GM19395 (cell line): ENCODE data around the gene MAP3K21.

Experiments used
- ATAC-seq: cut with Tn5 transposase; IDR thresholded peaks from one replicate; pipeline ENCODE4 v1.9.1; 2021; ENCODE audit warnings: mild to moderate bottlenecking, moderate library complexity; ENCODE audit not compliant: unreplicated experiment

The MAP3K21 gene

DNA sequence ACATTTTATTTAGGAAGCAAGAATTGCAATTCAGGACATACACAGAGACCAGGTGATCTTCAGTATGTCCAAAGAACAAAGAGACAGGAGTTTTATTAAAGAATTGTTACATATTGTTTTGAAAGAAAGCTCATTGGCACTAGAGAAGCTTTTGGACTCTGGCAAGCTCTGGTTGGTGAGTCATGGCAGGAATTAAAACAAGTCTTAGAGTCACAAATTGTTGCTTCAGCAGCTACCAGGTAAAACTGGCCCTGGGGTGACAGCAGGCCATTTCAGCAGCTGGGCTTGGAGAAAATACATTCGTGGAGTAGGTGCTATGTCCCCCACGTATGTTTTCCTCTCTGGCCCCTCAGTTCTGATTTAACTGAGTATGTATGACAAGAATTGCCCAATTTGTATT lies 58.8 kb downstream of the MAP3K21 start:
- no peak for ATAC-seq

DNA sequence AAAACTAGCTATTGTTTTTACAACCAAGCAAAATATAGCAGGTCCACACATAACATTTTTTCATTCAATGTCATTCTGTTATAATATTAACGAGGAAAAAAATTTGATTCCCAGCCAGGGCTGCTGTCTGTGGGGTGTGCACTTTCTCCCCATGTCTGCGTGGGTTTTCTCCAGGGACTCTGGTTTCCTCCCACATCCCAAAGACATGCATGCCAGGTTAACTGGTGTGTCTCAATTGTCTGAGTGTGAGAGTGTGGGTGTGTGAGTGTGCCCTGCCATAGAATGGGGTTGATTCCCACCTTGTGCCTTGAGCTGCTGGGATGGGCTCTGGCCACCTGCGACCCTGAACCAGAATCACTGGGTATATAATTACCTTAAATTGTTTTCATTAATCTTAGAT lies 60.1 kb downstream of the MAP3K21 start:
- ATAC-seq, result no peak

DNA sequence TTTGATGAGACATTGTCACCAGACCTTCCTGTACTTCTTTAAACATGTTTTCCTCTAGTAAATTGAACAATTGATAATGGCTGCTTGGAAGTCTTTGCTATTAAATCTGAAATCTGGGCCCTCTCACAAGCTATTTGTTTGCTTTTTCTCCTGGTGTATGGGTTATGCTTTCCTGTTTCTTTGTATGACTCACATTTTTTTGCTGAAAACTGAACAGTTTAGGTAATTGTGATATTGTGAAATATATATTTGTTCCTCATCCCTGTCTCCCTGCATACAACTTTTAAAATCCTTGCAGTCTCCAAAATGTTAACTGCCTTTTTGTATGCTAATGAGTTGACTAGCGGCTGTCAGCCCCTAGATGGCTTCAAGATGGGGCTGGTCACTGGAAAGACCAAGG lies 61.6 kb downstream of the MAP3K21 start:
- ATAC-seq, result no peak

DNA sequence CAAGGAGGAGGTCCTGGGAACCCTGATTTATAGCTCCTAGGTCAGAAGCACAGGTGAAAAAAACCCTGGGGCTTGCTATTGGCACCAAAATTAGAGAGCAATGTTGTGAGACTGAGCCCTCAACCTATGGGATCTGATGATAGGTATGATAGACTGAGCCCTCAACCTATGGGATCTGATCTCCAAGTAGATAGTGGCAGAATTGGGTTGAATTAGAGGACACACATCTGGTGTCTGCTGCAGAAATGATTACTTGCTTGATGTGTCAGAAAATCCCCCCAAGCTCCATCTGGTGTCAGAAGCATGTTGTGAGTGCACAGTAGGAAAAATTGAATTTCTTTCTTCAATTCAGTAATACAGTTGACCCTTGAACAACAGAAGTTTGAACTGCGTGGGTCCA lies 62.4 kb downstream of the MAP3K21 start:
- no peak for ATAC-seq

DNA sequence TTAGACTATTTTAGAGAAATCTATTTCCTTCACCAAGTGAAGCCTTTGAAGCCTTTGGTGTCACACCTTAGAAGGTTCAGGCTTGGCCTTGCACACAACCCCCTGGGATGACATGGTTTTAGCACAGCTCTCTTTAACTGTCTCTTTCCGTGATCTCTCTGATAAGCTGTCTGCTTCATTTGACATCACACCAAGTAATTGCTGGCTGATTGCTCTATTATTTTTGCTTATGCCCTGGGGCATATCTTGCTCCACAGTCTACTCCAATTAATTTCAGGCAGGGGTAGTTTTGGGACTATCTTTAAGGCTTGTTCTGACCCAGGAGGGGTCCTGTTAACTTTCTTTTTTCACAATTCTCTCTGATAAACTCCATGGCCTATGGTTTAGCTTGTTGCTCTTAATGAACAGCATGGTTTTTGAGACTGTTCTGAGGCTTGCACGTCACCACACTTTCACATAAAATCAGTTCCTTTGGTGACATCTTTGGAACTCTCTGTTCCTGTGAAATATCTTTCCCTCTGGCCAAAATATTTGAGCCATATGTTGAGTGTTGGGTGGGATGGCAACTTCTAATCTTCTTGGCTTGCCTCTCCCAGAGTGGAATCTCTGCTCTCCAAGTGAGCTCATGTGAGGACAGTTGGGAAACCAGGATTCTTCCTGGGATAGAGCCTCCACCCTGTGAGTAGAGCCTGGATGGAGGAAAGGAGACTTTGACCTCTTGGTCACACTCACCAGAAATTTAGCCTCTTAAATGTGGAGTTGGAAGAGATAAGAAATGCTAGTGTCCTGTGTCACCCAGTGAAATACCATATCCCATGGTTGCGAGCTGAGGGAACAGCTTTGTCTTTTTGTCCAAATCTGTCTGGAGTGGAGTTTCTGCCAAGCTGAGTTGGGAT lies 63.6 kb downstream of the MAP3K21 start:
- ATAC-seq, result no peak

DNA sequence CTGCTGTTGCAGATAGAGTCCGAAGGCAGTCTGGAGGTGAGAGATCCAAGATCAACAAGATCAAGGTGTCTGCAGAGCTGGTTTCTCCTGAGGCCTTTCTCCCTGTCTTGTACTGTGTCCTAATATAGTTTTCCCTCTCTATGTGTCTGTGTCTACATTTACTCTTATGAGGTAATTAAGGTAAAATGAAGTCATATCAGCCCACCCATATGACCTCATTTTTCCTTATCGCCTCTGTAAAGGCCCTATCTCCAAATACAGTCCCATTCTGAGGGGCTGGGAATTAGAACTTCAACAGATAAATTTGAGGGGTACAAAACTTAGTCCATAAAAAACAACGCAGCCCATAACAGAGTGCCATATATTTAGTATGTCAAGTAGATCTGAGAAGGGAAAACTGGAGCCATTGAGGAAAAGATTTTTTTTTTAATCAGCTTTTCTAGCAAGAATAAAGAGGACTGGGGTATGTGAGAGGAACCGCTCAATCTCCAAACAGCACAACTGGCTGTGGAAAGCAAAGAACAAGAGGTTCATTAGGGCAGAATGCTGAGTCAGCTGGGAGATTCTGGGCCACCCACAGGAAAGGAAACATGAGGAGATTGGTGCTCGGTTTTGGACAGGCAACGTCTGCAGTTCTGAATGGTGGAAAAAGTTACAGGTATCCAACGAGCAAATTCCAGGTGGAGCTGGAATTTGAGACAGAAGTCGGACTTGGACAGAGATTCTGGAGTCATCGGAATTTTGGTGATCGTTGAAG lies 65.7 kb downstream of the MAP3K21 start:
- ATAC-seq, result no peak

DNA sequence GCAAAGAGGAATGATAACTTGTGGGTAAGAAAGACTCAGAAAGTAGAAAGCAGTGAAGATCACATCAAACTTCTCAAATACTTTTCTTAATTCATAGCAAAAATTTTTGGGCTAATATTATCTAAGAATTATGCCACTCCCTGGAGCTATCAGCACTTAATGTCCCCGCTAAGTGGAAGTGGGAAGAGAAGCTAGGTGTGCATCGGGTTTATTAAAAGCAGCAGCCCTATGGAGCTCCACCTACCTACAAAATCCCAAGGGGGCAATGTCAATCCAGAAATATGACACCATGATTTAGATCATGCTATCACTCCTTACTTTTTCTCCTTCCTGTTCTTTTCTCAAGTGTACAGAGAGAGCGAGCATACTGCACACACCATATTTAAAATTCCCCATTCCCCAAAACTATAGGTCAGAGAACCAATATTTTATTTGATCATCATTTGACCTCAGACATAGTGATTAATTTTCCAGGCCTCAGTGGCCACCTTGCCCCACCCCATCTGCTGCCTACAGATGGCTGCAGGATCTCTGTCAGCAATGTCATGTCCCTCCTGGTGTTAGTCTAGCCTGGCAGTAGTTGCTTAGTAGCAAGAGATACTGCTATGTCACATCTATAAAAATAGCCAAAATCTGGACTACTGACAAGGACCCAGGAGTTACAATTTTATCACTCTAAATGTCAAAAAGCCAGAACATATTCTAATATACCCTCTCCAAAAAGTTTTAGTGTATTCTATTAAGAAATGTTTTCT lies 66.6 kb downstream of the MAP3K21 start:
- ATAC-seq, result no peak

DNA sequence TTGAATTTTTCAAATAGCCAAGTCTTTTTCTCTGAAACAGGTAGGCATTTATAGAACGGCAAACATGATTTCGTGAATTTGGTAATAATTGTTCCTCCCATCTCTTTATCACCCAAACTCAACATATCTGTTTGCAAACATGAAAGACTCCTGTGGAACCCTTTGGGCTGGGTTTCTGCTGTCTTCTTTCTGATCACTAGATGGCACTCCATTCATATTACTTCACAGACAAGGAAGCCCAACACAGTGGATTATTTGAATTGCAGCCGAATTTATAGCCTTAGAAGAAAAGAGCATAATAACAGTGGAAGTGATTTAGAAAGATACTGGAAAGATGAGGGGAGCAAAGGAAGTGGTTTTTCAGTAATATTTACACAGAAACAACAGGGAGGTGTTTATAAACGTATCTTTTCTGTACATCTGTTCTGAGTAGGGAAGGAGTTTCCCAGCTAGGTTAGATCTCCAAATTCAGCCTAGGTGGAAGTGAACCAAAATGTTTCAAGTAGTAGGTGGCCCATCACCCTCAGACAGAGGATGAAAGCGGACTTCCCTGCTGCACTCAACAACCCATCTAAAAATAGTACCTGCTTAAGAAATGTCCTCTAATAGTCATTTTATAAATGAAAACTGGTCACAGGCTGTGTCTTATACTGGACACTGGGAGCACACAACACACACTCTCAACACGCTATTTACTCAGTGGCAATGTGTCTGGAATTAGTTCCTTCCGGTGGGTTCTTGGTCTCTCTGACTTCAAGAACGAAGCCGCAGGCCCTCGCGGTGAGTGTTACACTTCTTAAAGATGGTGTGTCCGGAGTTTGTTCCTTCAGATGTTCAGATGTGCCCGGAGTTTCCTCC lies 67.6 kb downstream of the MAP3K21 start:
- peak; percentile 80 for ATAC-seq

DNA sequence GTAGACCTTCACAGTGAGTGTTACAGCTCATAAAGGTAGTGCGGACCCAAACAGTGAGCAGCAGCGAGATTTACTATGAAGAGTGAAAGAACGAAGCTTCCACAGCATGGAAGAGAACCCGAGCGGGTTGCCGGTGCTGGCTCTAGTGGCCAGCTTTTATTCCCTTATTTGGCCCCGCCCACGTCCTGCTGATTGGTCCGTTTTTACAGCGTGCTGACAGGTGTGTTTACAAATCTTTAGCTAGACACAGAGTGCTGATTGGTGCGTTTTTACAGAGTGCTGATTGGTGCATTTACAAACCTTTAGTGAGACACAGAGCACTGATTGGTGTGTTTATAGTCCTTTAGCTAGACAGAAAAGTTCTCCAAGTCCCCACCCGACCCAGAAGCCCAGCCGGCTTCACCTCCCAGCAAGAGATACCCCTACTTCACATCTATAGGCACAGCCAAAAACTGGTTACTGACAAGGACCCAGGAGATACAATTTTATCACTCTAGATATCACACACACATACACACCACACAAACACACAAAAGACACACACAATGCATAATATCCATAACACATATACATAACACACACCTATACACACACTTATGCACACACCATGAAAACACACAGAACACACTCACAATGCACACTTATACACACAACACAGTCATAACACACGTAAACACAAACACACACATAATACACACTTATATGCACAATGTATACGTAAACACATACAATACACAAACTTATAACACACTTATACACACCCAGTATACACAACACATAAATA lies 68.5 kb downstream of the MAP3K21 start:
- no peak for ATAC-seq

DNA sequence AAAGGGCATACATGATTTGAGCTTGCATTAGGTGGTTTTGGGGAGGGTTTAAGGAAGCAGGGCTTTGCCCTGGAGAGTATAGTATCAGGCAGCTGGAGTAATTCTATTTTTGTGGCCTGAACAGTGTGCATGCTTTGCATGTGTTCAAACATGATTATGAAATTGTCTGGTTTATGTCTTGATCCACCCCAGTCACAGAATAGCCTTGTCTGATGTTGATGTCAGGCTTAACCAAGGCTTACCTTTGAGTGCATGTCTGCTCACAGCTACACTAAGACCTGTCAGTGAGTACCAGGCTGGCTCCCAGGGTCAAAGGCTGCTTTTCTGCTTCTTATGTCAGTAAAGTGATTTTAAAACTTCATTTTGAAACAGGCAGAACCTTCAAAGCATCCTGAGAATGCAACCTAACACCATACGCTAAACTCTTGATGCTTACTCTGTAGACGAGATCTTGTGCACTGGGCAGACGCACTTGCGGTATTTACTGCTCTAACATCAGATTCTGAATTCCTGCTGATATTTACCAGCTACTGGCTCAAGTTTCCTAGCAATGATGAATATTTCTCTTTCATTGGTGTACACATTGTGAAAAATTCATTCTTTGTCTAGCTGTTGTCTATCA lies 78.9 kb downstream of the MAP3K21 start:
- ATAC-seq, result no peak

DNA sequence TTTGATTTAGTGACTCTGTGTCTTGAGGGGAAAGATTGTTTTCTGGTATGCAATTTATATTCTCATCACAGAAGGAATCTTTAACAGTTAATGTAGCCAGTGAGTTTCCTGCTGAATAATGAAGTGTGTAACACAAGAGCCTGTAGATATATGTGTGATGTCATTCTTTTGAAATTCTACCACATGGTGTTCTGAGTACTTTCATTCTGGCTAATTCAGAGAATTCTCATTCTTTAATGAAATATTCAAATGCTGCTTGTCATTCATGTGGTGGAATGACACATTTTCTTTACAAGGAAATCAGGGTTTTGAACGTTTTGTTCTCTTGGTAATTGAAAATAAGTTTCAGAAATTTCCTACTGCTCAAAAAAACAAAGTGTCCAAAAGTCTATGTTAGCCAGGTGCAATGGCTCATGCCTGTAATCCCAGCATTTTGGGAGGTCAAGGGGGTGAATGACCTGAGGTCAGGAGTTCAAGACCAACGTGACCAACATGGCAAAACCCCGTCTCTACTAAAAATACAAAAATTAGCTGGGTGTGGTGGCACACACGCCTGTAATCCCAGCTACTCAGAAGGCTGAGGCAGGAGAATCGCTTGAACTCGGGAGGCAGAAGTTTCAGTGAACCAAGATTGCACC lies 79.6 kb downstream of the MAP3K21 start:
- no peak for ATAC-seq

DNA sequence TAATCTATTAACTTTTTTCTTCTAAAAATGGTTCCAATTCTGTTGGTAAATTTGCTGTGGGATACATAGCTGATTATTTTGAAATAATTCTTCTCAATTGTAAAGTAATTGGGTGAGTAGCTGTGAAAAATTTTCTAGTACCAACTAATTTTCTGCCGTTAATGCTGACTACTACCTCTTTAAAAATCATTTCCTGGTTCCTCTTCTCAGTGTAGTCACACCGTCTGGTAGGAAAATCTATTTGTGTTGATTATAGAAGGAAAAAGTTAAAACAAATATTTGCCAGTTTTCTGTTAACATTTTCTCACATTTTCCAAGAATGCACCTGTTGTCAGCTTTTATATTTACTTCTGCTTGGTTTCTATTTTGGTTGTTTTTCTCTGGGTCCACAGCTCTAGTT lies 82.0 kb downstream of the MAP3K21 start:
- no peak for ATAC-seq

DNA sequence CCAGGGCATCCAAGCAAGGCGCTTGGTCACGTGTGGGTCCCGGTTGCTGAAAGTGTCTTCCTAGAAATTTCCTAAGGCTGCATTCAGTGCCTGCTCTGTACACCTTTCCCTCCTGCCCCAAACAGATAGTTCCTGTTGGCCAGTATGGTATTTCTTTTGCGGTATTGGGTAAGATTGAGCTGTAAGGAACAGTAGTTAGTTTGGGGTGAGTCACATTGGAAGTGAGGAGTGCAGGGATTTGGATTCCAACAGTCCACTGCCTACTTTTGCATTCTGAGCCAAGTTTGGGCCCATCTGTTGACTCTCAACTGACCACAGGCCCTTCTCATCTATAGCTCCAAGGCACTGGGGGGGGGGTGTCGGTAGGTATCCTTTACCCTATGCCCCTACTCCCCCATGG lies 83.4 kb downstream of the MAP3K21 start:
- ATAC-seq, result no peak

DNA sequence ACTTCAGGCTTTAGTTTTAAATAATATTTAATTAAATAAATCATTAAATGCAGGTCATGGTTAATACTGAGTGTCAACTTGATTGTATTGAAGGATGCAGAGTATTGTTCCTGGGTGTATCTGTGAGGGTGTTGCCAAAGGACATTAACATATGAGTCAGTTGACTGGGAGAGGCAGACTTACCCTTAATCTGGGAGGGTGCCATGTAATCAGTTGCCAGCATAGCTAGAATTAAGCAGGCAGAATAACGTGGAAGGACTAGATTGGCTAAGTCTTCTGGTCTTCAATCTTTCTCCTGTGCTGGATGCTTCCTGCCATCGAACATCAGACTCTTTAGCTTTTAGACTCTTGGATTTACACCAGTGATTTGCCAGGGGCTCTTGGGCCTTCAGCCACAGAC lies 85.3 kb downstream of the MAP3K21 start:
- no peak for ATAC-seq

DNA sequence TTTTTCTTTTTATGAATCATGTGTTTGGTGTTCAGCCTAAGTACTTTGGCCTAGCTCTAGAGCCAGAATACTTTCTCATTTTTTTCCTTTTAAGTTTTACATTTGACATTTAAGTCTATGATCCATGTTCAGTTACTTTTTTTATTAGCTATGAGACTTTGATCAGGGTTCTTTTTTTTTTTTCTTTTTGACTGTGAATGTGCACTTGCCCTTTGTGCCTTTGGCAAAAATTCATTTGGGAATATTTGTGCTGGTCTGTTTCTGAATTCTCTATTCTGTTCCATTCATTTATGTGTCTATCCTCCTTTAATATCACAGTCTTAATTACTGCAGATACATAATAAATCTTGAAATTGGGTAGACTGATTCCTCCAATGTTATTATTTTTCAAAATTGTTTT lies 93.8 kb downstream of the MAP3K21 start:
- ATAC-seq, result no peak

DNA sequence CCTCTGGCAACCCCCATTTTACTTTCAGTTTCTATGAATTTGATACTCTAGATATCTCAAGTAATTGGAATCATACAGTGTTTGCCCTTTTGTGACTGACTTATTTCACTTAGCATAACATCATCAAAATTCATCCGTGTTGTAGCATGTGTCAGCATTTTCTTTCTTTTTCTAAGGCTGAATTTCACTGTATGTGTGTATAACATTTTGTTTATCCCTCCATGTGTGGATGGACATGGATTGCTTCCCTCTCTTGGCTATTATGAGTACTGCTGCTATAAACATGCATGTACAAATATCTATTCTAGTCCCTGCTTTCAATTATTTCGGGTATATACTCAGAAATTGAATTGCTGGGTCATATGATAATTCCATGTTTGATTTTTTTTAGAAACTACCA lies 97.3 kb downstream of the MAP3K21 start:
- ATAC-seq, result no peak

DNA sequence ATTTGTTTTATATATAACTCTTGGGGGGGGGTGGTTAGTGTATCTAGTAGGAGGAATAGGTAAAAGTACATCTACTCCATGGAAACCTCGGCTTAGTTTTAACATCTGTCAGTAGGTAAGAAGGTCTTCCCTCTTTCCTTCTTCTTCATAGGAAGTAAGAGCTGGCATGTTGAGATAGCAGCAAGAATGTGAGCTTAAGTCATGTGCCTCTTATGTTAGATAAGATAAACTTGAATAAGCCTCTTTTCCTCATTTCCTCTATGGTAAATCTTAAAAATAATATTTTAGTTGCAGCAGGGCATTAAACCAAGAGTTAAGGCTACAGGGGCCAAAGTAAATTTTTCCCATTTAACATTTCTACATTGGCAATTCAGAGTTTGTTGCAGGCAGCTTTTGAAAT lies 100.4 kb downstream of the MAP3K21 start:
- ATAC-seq, result no peak

DNA sequence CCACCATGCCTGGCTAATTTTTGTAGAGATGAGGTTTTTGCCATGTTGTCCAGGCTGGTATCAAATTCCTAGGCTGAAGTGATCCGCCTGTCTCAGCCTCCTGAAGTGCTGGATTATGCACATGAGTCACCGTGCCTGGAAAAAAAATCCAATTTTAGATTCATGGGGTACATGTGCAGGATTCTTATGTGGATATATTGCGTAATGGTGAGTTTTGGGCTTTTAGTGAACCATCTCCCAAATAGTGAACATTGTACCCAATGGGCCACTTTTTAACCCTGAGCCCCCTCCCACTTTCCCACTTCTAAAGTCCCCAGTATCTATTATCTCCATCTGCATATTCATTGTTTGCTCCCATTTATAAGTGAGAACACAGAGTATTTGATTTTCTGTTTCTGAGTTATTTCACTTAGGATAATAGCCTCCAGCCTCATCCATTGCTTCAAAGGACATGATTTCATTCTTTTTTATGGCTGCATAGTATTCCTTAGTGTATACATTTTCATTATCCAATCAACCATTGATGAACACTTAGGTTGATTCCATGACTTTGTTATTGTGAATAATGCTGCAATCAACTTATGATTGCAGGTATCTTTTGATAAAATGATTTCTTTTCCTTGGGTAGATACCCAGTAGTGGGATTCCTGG lies 104.4 kb downstream of the MAP3K21 start:
- no peak for ATAC-seq
